WTC11 (cell line): ENCODE results near the gene RBM7.

Experiments
- CREB1 ChIP-seq: sonication (generic); formaldehyde crosslinking; IDR thresholded peaks from 2 replicates; pipeline ENCODE4 v1.8.0; 2023; ENCODE audit warnings: mild to moderate bottlenecking, missing genetic modification reagents
- FOXJ3 ChIP-seq: sonication (generic); formaldehyde crosslinking; IDR thresholded peaks from 2 replicates; pipeline ENCODE4 v1.9.0; 2021; ENCODE audit warnings: missing genetic modification reagents, mild to moderate bottlenecking, borderline replicate concordance
- FOXP1 ChIP-seq: sonication (generic); formaldehyde crosslinking; IDR thresholded peaks from 2 replicates; pipeline ENCODE4 v1.8.0; 2022; ENCODE audit warnings: missing genetic modification reagents, mild to moderate bottlenecking, moderate library complexity, borderline replicate concordance
- IRF2 ChIP-seq: sonication (generic); formaldehyde crosslinking; IDR thresholded peaks from 2 replicates; pipeline ENCODE4 v1.8.0; 2022; ENCODE audit warnings: low read depth, missing genetic modification reagents, borderline replicate concordance
- RELA ChIP-seq: sonication (generic); formaldehyde crosslinking; IDR thresholded peaks from 2 replicates; pipeline ENCODE4 v1.8.1; 2022; ENCODE audit warnings: missing genetic modification reagents, mild to moderate bottlenecking, borderline replicate concordance
- TF ChIP-seq, protein P1 (sequence below): sonication (generic); formaldehyde crosslinking; IDR thresholded peaks from 2 replicates; pipeline ENCODE4 v1.8.0; 2022; ENCODE audit warnings: mild to moderate bottlenecking, missing genetic modification reagents
- TF ChIP-seq, protein P2 (sequence below): fragments of 200-600 bp; IDR thresholded peaks from 2 replicates; pipeline ENCODE4 v1.8.0; 2022; ENCODE audit warnings: antibody characterized with exemption
- TF ChIP-seq, protein P3 (sequence below): sonication (generic); formaldehyde crosslinking; IDR thresholded peaks from 2 replicates; pipeline ENCODE4 v1.8.0; 2023; ENCODE audit warnings: missing genetic modification reagents

DNA sequence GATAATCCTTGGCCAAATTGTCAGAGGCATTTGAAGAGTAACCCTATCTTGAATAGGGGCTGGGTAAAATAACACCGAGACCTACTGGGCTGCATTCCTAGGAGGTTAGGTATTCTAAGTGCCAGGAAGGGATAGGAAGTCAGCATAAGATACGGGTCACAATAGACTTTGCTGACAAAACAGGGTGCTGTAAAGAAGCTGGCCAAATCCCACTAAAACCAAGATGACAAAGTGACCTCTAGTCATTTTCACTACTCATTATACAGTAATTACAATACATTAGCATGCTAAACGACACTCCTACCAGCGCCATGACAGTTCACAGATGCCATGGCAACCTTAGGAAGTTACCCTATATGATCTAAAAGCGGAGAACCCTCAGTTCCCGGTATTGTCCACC, 37.8 kb downstream of the RBM7 start:
- TF ChIP-seq, protein P1, sequence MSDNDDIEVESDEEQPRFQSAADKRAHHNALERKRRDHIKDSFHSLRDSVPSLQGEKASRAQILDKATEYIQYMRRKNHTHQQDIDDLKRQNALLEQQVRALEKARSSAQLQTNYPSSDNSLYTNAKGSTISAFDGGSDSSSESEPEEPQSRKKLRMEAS (CRISPR knock-in tag) = no peak
- TF ChIP-seq, protein P2, sequence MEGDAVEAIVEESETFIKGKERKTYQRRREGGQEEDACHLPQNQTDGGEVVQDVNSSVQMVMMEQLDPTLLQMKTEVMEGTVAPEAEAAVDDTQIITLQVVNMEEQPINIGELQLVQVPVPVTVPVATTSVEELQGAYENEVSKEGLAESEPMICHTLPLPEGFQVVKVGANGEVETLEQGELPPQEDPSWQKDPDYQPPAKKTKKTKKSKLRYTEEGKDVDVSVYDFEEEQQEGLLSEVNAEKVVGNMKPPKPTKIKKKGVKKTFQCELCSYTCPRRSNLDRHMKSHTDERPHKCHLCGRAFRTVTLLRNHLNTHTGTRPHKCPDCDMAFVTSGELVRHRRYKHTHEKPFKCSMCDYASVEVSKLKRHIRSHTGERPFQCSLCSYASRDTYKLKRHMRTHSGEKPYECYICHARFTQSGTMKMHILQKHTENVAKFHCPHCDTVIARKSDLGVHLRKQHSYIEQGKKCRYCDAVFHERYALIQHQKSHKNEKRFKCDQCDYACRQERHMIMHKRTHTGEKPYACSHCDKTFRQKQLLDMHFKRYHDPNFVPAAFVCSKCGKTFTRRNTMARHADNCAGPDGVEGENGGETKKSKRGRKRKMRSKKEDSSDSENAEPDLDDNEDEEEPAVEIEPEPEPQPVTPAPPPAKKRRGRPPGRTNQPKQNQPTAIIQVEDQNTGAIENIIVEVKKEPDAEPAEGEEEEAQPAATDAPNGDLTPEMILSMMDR = no peak
- TF ChIP-seq IRF2 (CRISPR knock-in tag) = no peak
- TF ChIP-seq, protein P3, sequence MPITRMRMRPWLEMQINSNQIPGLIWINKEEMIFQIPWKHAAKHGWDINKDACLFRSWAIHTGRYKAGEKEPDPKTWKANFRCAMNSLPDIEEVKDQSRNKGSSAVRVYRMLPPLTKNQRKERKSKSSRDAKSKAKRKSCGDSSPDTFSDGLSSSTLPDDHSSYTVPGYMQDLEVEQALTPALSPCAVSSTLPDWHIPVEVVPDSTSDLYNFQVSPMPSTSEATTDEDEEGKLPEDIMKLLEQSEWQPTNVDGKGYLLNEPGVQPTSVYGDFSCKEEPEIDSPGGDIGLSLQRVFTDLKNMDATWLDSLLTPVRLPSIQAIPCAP (CRISPR knock-in tag) = no peak
- no peak for TF ChIP-seq FOXP1 (CRISPR knock-in tag)
- no peak for TF ChIP-seq RELA (CRISPR knock-in tag)
- TF ChIP-seq CREB1 (CRISPR knock-in tag) = no peak
- no peak for TF ChIP-seq FOXJ3 (CRISPR knock-in tag)
